ENCODE data around the gene ASB13. TPM values are rescaled to one million over a fixed set of nuclear protein-coding genes. Genes with fewer than 3 reads are reported as not detected.

The ASB13 gene
- total and polyA plus RNA-seq, 10 of the 15 experiments (the other 5 are each of a cell fraction or from before 2014, with no cell fraction given) = 0.02 to 0.59 (median 0.10) TPM; not detected in 2

- BruUV-seq (replicated peaks) = no TSS peak
- H3K4me2 ChIP-seq (ENCODE audit: control insufficient read depth, insufficient read depth) = no peak overlapping the region
- RAD21 ChIA-PET (ENCODE audit: unreplicated experiment) = no interaction called here
- H3K9ac ChIP-seq (ENCODE audit: control insufficient read depth, insufficient read depth, low read length) = no peak overlapping the region
- no peak overlapping the region for H3K27ac ChIP-seq (ENCODE audit: control insufficient read depth, insufficient read depth)
- no peak for DNase-seq (ENCODE audit: low read depth, low spot score)
- H3K4me3 ChIP-seq = no peak overlapping the region
- H3K79me2 ChIP-seq (ENCODE audit: control insufficient read depth, insufficient read depth, low read length) = no peaks in the 10 kb centered on the region
- no peak for FAIRE-seq
- intact Hi-C loops (cut with micrococcal nuclease; ENCODE audit: unreplicated experiment) (no loop called here), in situ Hi-C loops (cut with MboI) (no loop called here)
- H2AFZ ChIP-seq (ENCODE audit: control insufficient read depth, low read depth, low read length) = no peak overlapping the region
- no peak for ATAC-seq
- H4K20me1 ChIP-seq (ENCODE audit: control insufficient read depth, insufficient read depth) = no peaks in the 10 kb centered on the region
- H3K36me3 ChIP-seq (ENCODE audit: control insufficient read depth in 2 of 2, insufficient read depth in 2 of 2, low read length in 1 of 2) = no peaks in the 10 kb centered on the region
- WGBS (ENCODE audit: insufficient coverage, insufficient replicate concordance, low lambda C conversion rate, missing lambda C conversion rate) = 74% methylated on average over 10 of the region's 11 CpGs
- H3K4me1 ChIP-seq (ENCODE audit: control insufficient read depth, insufficient read depth, low read length) = no peaks in the 10 kb centered on the region
- POLR2A ChIA-PET = no interaction called here
- CTCF ChIA-PET = interaction anchor here (21.3 kb wide), 1 partner anchor 178 kb away, joined by 535 read pairs; no protein-coding TSS in a partner anchor
- H3K9me3 ChIP-seq (replicated peaks; ENCODE audit: control insufficient read depth, insufficient read depth, low read length) = no peaks in the 10 kb centered on the region
- no peak for TF ChIP-seq CREB1 (IDR thresholded peaks at IDR 0.05; ENCODE audit: low read depth)
- SMC1A ChIA-PET (ENCODE audit: uncharacterized antibody, unreplicated experiment) = no interaction called here
- peaks cover 2 to 7% of the 10 kb centered on the region in 2 experiments; a peak in 3 of 4 replicates for H3K27me3 ChIP-seq (replicated peaks in 1 of 2; ENCODE audit: control insufficient read depth in 2 of 2, insufficient read depth in 2 of 2, low read length in 1 of 2)
Measured at GRCh38 chr10:5617521-5617920, 48.9 kb downstream of the ASB13 start.

DNA sequence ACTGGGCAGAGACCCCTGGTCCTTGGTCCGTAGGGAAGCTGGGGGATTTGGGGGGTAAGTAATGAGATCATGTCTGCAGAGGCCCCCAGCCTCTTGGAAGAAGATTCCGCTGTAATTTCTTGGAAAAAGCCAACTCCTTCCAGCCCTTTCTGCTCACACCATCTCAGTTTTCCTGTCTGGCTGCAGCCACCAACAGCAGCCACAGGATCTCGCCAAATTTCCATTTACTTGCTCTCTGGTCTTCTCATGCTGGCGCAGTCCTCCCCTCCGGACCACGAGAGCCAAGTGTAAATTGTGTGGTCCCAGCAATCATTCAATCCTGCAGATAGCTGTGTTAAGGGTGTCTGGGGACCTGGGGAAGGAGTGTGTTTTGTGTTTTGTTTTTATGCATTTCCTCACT, 49.6 kb downstream of the ASB13 start:
- RAD21 ChIA-PET (ENCODE audit: unreplicated experiment) = no interaction called here
- Histone ChIP-seq H3K9ac (ENCODE audit: control insufficient read depth, insufficient read depth, low read length) (no peak overlapping the region), H3K79me2 (ENCODE audit: control insufficient read depth, insufficient read depth, low read length) (no peaks in the 10 kb centered on the region), H3K4me2 (ENCODE audit: control insufficient read depth, insufficient read depth) (no peak overlapping the region), H2AFZ (ENCODE audit: control insufficient read depth, low read depth, low read length) (no peak overlapping the region), H3K4me3 (no peak overlapping the region), H3K36me3 (ENCODE audit: control insufficient read depth in 2 of 2, insufficient read depth in 2 of 2, low read length in 1 of 2) (no peaks in the 10 kb centered on the region), H3K9me3 (replicated peaks; ENCODE audit: control insufficient read depth, insufficient read depth, low read length) (no peaks in the 10 kb centered on the region), H3K27ac (ENCODE audit: control insufficient read depth, insufficient read depth) (no peak overlapping the region), H3K4me1 (ENCODE audit: control insufficient read depth, insufficient read depth, low read length) (no peaks in the 10 kb centered on the region), H3K27me3 (replicated peaks in 1 of 2; ENCODE audit: control insufficient read depth in 2 of 2, insufficient read depth in 2 of 2, low read length in 1 of 2) (peaks cover 2 to 8% of the 10 kb centered on the region in 2 experiments; a peak in 3 of 4 replicates), H4K20me1 (ENCODE audit: control insufficient read depth, insufficient read depth) (no peaks in the 10 kb centered on the region)
- WGBS (ENCODE audit: insufficient coverage, insufficient replicate concordance, low lambda C conversion rate, missing lambda C conversion rate) = 47% methylated on average over 6 of the region's 6 CpGs
- CTCF ChIA-PET = interaction anchor here (21.3 kb wide), 1 partner anchor 177 kb away, joined by 535 read pairs; no protein-coding TSS in a partner anchor
- BruUV-seq (replicated peaks) = no TSS peak
- POLR2A ChIA-PET = no interaction called here
- TF ChIP-seq PAX8 (IDR thresholded peaks at IDR 0.05) (no peak), TARDBP (IDR thresholded peaks at IDR 0.05; ENCODE audit: borderline replicate concordance) (no peak), POU2F2 (IDR thresholded peaks at IDR 0.05; ENCODE audit: borderline replicate concordance, low read depth, low read length) (no peak), SMARCA5 (IDR thresholded peaks at IDR 0.05) (no peak), NR2C1 (IDR thresholded peaks at IDR 0.05) (no peak)
- TF ChIP-seq, protein P1, sequence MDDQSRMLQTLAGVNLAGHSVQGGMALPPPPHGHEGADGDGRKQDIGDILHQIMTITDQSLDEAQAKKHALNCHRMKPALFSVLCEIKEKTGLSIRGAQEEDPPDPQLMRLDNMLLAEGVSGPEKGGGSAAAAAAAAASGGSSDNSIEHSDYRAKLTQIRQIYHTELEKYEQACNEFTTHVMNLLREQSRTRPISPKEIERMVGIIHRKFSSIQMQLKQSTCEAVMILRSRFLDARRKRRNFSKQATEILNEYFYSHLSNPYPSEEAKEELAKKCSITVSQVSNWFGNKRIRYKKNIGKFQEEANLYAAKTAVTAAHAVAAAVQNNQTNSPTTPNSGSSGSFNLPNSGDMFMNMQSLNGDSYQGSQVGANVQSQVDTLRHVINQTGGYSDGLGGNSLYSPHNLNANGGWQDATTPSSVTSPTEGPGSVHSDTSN (IDR thresholded peaks at IDR 0.05; ENCODE audit: insufficient replicate concordance, low read depth, low read length) = no peak
- SMC1A ChIA-PET (ENCODE audit: uncharacterized antibody, unreplicated experiment) = no interaction called here
- intact Hi-C loops (cut with micrococcal nuclease; ENCODE audit: unreplicated experiment) = no loop called here
- FAIRE-seq (no peak), ATAC-seq (no peak), DNase-seq (ENCODE audit: low read depth, low spot score) (no peak)
- in situ Hi-C loops (cut with MboI) = no loop called here
